OCI-LY1 (cell line): ENCODE data around the gene DUSP16.

Source experiments
- EZH2 ChIP-seq: fragments of 200-600 bp; sonication (generic), shearing (Covaris generic); IDR thresholded peaks from 2 replicates; pipeline ENCODE4 v1.8.0; 2017; ENCODE audit warnings: borderline replicate concordance, mixed run types, mild to moderate bottlenecking, antibody characterized with exemption, low read length, moderate library complexity, mixed read lengths
- TF ChIP-seq, protein P1 (sequence below): fragments of 200-600 bp; sonication (generic), shearing (Covaris generic); IDR thresholded peaks from 2 replicates; pipeline ENCODE4 v1.5.1; 2017; ENCODE audit warnings: mild to moderate bottlenecking, antibody characterized with exemption, low read length, moderate library complexity, mixed read lengths

DNA sequence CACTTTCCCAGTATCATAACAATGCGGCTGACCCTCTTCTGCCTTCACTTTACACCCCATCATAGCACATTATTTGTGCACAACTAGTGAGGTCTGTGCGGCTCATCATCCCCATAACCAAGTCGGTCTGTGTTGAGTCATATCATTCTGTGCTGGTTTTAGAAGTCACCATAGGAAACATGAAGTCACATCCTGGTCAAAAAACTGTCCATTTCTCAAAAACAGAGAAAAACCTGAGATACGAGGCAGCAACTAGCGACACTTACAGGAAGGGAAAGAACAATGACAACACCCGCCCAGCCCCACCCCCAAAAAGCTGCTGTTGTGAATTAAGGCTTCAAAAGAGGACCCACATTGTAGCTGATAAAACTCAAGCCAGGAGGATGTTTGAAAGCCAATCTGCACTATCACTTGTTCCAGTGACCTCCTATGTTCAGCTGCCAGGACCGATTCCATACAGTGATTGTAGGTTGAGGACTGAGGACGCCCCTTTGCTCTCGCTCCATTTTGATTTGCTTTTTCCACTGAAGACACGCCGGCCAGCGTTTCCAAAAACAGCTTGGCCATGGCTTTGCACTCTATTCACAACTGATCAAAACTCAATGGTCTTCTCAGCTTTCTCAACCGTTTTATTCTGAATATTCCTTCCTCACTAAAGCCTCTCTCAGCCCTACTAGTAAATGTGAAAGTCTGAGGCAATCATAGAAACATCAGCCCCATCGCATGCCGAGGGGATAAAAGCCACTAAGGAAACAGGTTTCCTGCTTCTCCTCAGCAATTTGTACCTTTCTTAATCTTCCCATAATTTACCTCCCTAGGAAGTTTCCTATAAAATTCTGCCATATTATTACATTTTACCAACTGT, 87.5 kb downstream of the DUSP16 start:
- no peak for TF ChIP-seq EZH2
- TF ChIP-seq, protein P1, sequence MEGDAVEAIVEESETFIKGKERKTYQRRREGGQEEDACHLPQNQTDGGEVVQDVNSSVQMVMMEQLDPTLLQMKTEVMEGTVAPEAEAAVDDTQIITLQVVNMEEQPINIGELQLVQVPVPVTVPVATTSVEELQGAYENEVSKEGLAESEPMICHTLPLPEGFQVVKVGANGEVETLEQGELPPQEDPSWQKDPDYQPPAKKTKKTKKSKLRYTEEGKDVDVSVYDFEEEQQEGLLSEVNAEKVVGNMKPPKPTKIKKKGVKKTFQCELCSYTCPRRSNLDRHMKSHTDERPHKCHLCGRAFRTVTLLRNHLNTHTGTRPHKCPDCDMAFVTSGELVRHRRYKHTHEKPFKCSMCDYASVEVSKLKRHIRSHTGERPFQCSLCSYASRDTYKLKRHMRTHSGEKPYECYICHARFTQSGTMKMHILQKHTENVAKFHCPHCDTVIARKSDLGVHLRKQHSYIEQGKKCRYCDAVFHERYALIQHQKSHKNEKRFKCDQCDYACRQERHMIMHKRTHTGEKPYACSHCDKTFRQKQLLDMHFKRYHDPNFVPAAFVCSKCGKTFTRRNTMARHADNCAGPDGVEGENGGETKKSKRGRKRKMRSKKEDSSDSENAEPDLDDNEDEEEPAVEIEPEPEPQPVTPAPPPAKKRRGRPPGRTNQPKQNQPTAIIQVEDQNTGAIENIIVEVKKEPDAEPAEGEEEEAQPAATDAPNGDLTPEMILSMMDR = no peak
